Endothelial cell of umbilical vein (primary cell): ENCODE results near the gene MREG. TPM values are rescaled to one million over a fixed set of nuclear protein-coding genes. Genes with fewer than 3 reads are reported as not detected.

ENCODE experiments used
- BruUV-seq: library from RNA; stranded (reverse); fragments of 400-500 nt; replicated peaks from 2 replicates; lab custom pipeline; 2021; lab: Mats Ljungman, UMichigan
- CTCF ChIA-PET: fragments of 300-600, 350-600 bp; sonication (Branson Sonifier 250); formaldehyde crosslinking; loops from one replicate; lab custom pipeline; 2021; ENCODE audit warnings: antibody characterized with exemption, inconsistent platforms; lab: Charles Lee
- POLR2A ChIA-PET: fragments of 300-600, 350-600 bp; sonication (Branson Sonifier 250); formaldehyde crosslinking; loops from one replicate; lab custom pipeline; 2021; ENCODE audit warnings: antibody characterized with exemption, inconsistent platforms; lab: Charles Lee
- DNase-seq: peaks from one replicate; pipeline ENCODE4 v3.0.0-alpha.2; 2011; ENCODE audit warnings: low read depth, low spot score
- FAIRE-seq: peaks from 2 replicates; lab custom pipeline; 2011; peaks lifted over from hg19 to GRCh38; lab: Jason Lieb, UNC
- H2AFZ ChIP-seq: 2 replicates; pipeline ENCODE4 v1.6.0; 2012; ENCODE audit warnings: low read depth, low read length, control low read depth, inconsistent platforms
- H3K27ac ChIP-seq: 2 replicates; pipeline ENCODE4 v1.5.1; 2011; ENCODE audit warnings: low read depth, mild to moderate bottlenecking, control low read depth, low read length, moderate library complexity; ENCODE audit not compliant: insufficient read depth
- H3K27me3 ChIP-seq, 2 experiments: 2 replicates each; pipeline versions ENCODE4 v1.6.0 to v1.6.1; 2011; ENCODE audit warnings: low read length in 2 of 2, mixed read lengths in 1 of 2; ENCODE audit not compliant: control insufficient read depth in 2 of 2, insufficient read depth in 2 of 2
- H3K36me3 ChIP-seq, 2 experiments: 2 replicates in 1 of 2; 3 replicates in 1 of 2; pipeline ENCODE4 v1.5.1; 2011; ENCODE audit warnings: low read length in 2 of 2, mild to moderate bottlenecking in 1 of 2, moderate library complexity in 1 of 2; ENCODE audit not compliant: control insufficient read depth in 2 of 2, insufficient read depth in 2 of 2; ENCODE audit errors: extremely low read depth in 1 of 2
- H3K4me1 ChIP-seq: 3 replicates; pipeline ENCODE4 v1.5.1; 2011; ENCODE audit warnings: mild to moderate bottlenecking, low read length; ENCODE audit not compliant: control insufficient read depth, insufficient read depth; ENCODE audit errors: extremely low read depth
- H3K4me2 ChIP-seq: 2 replicates; pipeline ENCODE4 v1.6.1; 2011; ENCODE audit warnings: low read length, control low read depth, mixed read lengths; ENCODE audit not compliant: insufficient read depth
- H3K4me3 ChIP-seq, 3 experiments: fragments of 200-600 bp in 1 of 3; sonication (generic), shearing (Covaris generic) in 1 of 3; replicated peaks in 1 of 3; 2 replicates each; pipeline ENCODE4 v1.5.1; 2011 to 2016; ENCODE audit warnings: control low read depth in 3 of 3, low read length in 3 of 3, mild to moderate bottlenecking in 2 of 3, inconsistent platforms in 1 of 3, low read depth in 1 of 3, moderate library complexity in 1 of 3; ENCODE audit not compliant: insufficient read depth in 1 of 3
- H3K79me2 ChIP-seq: 2 replicates; pipeline ENCODE4 v1.6.0; 2012; ENCODE audit warnings: low read length, inconsistent platforms; ENCODE audit not compliant: control insufficient read depth, insufficient read depth
- H3K9ac ChIP-seq: replicated peaks from 2 replicates; pipeline ENCODE3; 2011; ENCODE audit warnings: low read length, control low read depth; ENCODE audit not compliant: insufficient read depth; ENCODE audit errors: extremely low read depth
- H3K9me1 ChIP-seq: replicated peaks from 3 replicates; pipeline ENCODE4 v1.6.0; 2011; ENCODE audit warnings: mild to moderate bottlenecking, low read length; ENCODE audit not compliant: control insufficient read depth, insufficient read depth; ENCODE audit errors: extremely low read depth
- H3K9me3 ChIP-seq: replicated peaks from 2 replicates; pipeline ENCODE4 v1.5.1; 2012; ENCODE audit warnings: low read length, inconsistent platforms; ENCODE audit not compliant: control insufficient read depth, insufficient read depth
- H4K20me1 ChIP-seq: replicated peaks from 2 replicates; pipeline ENCODE3; 2011; ENCODE audit warnings: mild to moderate bottlenecking, low read length; ENCODE audit not compliant: control insufficient read depth, insufficient read depth; ENCODE audit errors: extremely low read depth
- CTCF ChIP-seq, 2 donors: IDR thresholded peaks; 1 replicate in 1 of 2; 2 replicates in 1 of 2; pipeline ENCODE4 v1.5.1; 2011; ENCODE audit warnings: low read length in 2 of 2, mild to moderate bottlenecking in 2 of 2, moderate library complexity in 2 of 2, control low read depth in 1 of 2, inconsistent platforms in 1 of 2, low read depth in 1 of 2; ENCODE audit not compliant: insufficient read depth in 1 of 2; ENCODE audit errors: extremely low read depth in 1 of 2
- EZH2 ChIP-seq: IDR thresholded peaks from 2 replicates; pipeline ENCODE4 v1.6.1; 2012; ENCODE audit warnings: borderline replicate concordance, low read depth, mild to moderate bottlenecking, moderate library complexity, low read length, inconsistent platforms; ENCODE audit not compliant: severe bottlenecking
- FOS ChIP-seq: IDR thresholded peaks from 2 replicates; pipeline ENCODE4 v1.6.1; 2011; ENCODE audit warnings: mild to moderate bottlenecking, low read length, moderate library complexity, borderline replicate concordance; ENCODE audit not compliant: insufficient read depth
- GATA2 ChIP-seq: IDR thresholded peaks from 2 replicates; pipeline ENCODE4 v1.7.0; 2011; ENCODE audit warnings: low read depth, mild to moderate bottlenecking, moderate library complexity, mixed read lengths, low read length; ENCODE audit not compliant: insufficient read length, insufficient read depth
- MAX ChIP-seq: IDR thresholded peaks from 2 replicates; pipeline ENCODE4 v1.6.1; 2011; ENCODE audit not compliant: insufficient read depth, insufficient read length
- MYC ChIP-seq: IDR thresholded peaks from one replicate; pipeline ENCODE4 v1.6.1; 2011; ENCODE audit warnings: mild to moderate bottlenecking, low read depth, low read length
- POLR2AphosphoS5 ChIP-seq: IDR thresholded peaks from 2 replicates; pipeline ENCODE4 v1.6.1; 2012; ENCODE audit warnings: low read depth, mild to moderate bottlenecking, control low read depth, low read length, moderate library complexity; ENCODE audit not compliant: insufficient read depth
- dilution Hi-C: fragments of 300-500 bp; cut with MboI; formaldehyde crosslinking; loops from one replicate; pipeline ENCODE4 v1.15.0; 2019; ENCODE audit warnings: low sequenced_read_pairs; ENCODE audit not compliant: extremely low pct_ligation_motif_present
- intact Hi-C: fragments of 100-400 bp; cut with micrococcal nuclease; formaldehyde crosslinking; loops from one replicate; pipeline ENCODE4 v1.10.0; 2022
- polyA plus RNA-seq, 4 experiments: library from polyadenylated mRNA; depleted of rRNA in 3 of 4; stranded (reverse) in 3 of 4; unstranded in 1 of 4; fragments of >200 nt; gene quantifications; 2 replicates each; pipeline versions ENCODE4 v1.2.1 to v1.2.3, GENCODE V29; 2011 to 2012; ENCODE audit warnings: missing spikeins in 1 of 4
- total RNA-seq: library from RNA; stranded (reverse); gene quantifications from 2 replicates; pipeline ENCODE4 v1.2.3, GENCODE V29; 2021

Gene MREG
- total and polyA plus RNA-seq, 2 donors (not counting 3 experiments of a cell fraction or from before 2014, with no cell fraction given) = 0.41 to 3.9 TPM

- no peak overlapping the region for H3K27ac ChIP-seq
- no peak overlapping the region for H2AFZ ChIP-seq
- H3K9me3 ChIP-seq = no peaks in the 10 kb centered on the region
- no TSS peak for BruUV-seq
- no peak for TF ChIP-seq MAX
- TF ChIP-seq FOS = no peak
- TF ChIP-seq EZH2 = no peak
- TF ChIP-seq POLR2AphosphoS5 = no peak
- no peak for TF ChIP-seq CTCF (IDR thresholded peaks at IDR 0.05; ENCODE audit: extremely low read depth in 1 of 2, insufficient read depth in 1 of 2, low read depth in 1 of 2, low read length in 2 of 2)
- TF ChIP-seq MYC = no peak
- TF ChIP-seq GATA2 = no peak
- H3K4me2 ChIP-seq = no peak overlapping the region
- no peaks in the 10 kb centered on the region for H4K20me1 ChIP-seq
- H3K4me3 ChIP-seq = no peak overlapping the region
- no peaks in the 10 kb centered on the region for H3K36me3 ChIP-seq
- H3K79me2 ChIP-seq = no peaks in the 10 kb centered on the region
- dilution Hi-C loops = no loop called here
- FAIRE-seq = no peak
- CTCF ChIA-PET = interaction anchor here (0.8 to 2.6 kb wide), 6 partner anchors 11 to 51 kb away, joined by 3 to 8 read pairs (median 3); no protein-coding TSS in a partner anchor
- no peak for DNase-seq
- intact Hi-C loops = no loop called here
- no peak overlapping the region for H3K9ac ChIP-seq
- peaks cover 0 to 2% of the 10 kb centered on the region in 2 experiments for H3K27me3 ChIP-seq
- H3K4me1 ChIP-seq = peaks cover 6% of the 10 kb centered on the region
- no peaks in the 10 kb centered on the region for H3K9me1 ChIP-seq
- POLR2A ChIA-PET = no interaction called here
These were observed 11.9 kb downstream of the MREG start for GRCh38 chr2:216001216-216002100.
